T-helper 17 cell (primary cell): ENCODE data around the gene PIMREG. TPM values are rescaled to one million over a fixed set of nuclear protein-coding genes. Genes with fewer than 3 reads are reported as not detected.

ENCODE experiments used
- ATAC-seq: fragments of 150-1000 bp; cut with Tn5 transposase; 2 replicates; pipeline ENCODE4 v1.10.0; 2021; ENCODE audit warnings: mild to moderate bottlenecking, moderate library complexity
- DNase-seq, 3 donors: peaks; one replicate each; pipeline versions ENCODE4 v3.0.0 to v3.0.0-alpha.2; 2020 to 2021
- H3K9me3 ChIP-seq: one replicate; pipeline ENCODE4 v1.7.0; 2013; ENCODE audit warnings: low read length, mild to moderate bottlenecking; ENCODE audit not compliant: control insufficient read depth, poor library complexity, severe bottlenecking
- H3K27ac Mint-ChIP-seq: one replicate; pipeline ENCODE4 v1.8.0; 2022; ENCODE audit warnings: mild to moderate bottlenecking, moderate library complexity, mixed read lengths
- H3K27me3 Mint-ChIP-seq: one replicate; pipeline ENCODE4 v1.8.0; 2022; ENCODE audit warnings: mixed read lengths
- H3K36me3 Mint-ChIP-seq: one replicate; pipeline ENCODE4 v1.8.0; 2022; ENCODE audit warnings: low read depth, mixed read lengths
- H3K4me1 Mint-ChIP-seq: one replicate; pipeline ENCODE4 v1.8.0; 2022; ENCODE audit warnings: mild to moderate bottlenecking, mixed read lengths
- H3K4me3 Mint-ChIP-seq: one replicate; pipeline ENCODE4 v1.8.0; 2022; ENCODE audit warnings: mild to moderate bottlenecking, moderate library complexity, mixed read lengths
- total RNA-seq, 4 donors: library from RNA in 2 of 4; stranded (reverse) in 2 of 4; gene quantifications; one replicate each; pipeline ENCODE4 v1.2.3 and lab custom pipeline; 2022 to 2026

The PIMREG gene
- total RNA-seq, 2 donors from 2014 or later = not detected

DNA sequence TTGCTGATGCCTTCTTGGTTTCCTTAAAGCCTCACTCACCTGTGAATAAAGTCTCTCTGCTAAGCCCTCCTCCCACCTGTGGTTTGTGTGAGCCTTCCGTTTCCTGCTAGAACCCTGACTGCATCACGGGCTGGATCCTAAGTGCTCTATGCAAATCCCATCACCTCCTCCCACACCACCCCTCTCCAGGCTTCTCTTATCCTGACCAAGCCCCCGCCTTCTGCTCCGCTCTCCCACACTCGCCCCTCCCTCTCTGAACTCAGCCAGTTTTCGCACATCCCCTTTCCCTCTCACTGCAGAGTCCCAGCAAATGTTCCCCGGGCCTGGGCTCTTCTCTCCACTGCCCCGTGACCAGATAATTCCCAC lies 51.8 kb downstream of the PIMREG start:
- ATAC-seq (no peak), DNase-seq (no peak)
- Mint-ChIP-seq H3K4me3 (peak overlapping the region; percentile 83), H3K27me3 (peaks cover 10% of the 10 kb centered on the region), H3K27ac (no peak overlapping the region), H3K4me1 (peaks cover 15% of the 10 kb centered on the region), H3K36me3 (no peaks in the 10 kb centered on the region)
- H3K9me3 ChIP-seq = no peaks in the 10 kb centered on the region

DNA sequence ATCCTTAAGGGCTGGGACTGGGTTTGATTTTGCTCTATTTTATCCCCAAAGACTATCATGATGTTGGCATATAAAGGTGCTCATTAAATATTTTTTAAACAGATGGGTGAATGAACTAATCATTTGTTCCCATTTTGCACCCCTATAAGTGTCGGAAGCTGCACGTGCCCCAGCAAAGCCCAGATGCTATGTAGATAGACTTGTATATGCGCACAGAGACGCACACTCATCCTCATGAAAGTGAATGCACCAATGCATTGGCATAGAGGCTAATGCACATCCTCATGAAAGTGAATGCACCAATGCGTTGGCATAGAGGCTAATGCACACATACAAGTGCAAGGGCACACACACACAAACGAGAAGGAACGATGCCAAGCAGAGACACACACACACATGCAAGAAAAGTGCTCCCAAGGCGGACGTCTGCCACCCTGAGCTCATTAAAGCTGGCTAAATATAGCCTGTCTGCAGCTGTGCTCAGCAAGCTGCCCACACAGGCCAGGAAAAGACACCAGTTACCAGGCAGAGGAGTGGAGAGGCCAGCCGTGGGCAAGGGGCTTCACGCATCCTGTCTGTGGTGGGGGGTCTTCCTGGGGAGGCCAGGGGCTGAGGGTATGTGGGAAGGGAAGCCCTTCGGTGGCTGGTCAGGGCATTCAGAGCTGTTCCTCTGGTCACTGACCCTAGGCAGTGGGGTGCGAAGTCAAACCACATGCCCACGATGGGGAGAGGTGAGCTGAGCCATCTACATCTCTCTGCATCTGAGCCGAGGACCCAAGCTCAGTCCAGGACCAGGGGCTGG lies 52.6 kb downstream of the PIMREG start:
- no peaks in the 10 kb centered on the region for H3K9me3 ChIP-seq
- DNase-seq (no peak), ATAC-seq (no peak)
- H3K27ac Mint-ChIP-seq = peak overlapping the region; percentile 32
- peaks cover 10% of the 10 kb centered on the region for H3K27me3 Mint-ChIP-seq
- H3K4me3 Mint-ChIP-seq = peak overlapping the region; percentile 83
- peaks cover 15% of the 10 kb centered on the region for H3K4me1 Mint-ChIP-seq
- H3K36me3 Mint-ChIP-seq = no peaks in the 10 kb centered on the region

DNA sequence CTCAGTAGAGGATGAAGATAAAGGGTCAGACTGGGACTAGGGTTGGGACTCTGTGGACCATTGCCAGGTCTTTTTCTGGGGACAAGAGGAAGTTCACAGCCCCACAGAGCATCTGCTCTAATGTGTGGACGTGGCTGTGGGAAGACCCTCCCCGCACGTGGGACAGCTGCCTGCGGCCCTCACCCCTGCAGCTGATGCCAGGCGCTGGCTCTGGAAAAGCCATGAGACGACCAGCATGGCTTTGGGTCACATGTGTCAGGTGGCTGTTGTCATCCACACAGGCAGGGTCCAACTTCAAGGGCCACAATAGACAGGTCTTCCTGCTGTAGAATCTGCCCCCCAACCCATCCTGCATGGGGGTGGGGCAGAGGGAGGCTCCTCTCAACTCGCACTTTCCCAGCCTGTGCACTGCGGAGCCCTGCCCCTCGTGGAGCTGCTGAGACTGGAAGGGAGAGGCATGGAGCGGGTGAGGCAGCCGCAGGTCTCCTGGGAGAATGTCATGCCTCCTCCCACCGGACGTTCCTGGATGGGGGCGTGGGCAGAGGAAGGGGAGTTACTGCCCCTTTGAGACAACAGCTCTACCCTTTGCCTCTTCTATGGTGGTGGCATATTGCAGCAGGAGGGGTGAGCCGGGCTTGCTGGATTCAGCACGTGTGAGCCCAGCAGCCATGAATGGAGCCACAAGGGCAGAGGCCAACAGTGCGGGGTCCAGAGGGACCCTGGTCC lies 53.4 kb downstream of the PIMREG start:
- peaks cover 10% of the 10 kb centered on the region for H3K27me3 Mint-ChIP-seq
- ATAC-seq (no peak), DNase-seq (no peak)
- no peaks in the 10 kb centered on the region for H3K9me3 ChIP-seq
- H3K4me1 Mint-ChIP-seq = peaks cover 15% of the 10 kb centered on the region
- H3K36me3 Mint-ChIP-seq = no peaks in the 10 kb centered on the region
- no peak overlapping the region for H3K27ac Mint-ChIP-seq
- H3K4me3 Mint-ChIP-seq = no peak overlapping the region

DNA sequence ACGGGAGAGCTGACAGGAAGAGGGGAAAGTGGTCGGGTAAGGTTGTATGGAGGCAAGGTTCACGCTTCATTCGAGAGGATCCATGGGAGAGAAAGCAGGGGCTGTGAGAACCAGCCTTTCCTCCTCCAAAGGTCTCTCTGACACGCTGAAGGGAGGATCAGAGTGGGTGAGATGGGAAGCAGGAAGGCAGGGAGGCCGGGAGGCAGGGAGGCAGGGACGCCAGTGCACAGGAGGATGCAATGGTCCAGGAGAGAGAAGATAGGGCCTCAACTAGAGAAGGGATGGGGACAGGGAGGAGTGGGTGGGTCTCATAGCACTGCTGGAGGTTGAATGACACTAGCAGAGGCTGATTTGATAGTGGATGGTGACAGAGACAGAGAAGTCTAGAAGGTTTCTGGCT lies 54.1 kb downstream of the PIMREG start:
- DNase-seq = no peak
- ATAC-seq = no peak
- peaks cover 10% of the 10 kb centered on the region for H3K27me3 Mint-ChIP-seq
- peaks cover 15% of the 10 kb centered on the region for H3K4me1 Mint-ChIP-seq
- no peak overlapping the region for H3K4me3 Mint-ChIP-seq
- H3K9me3 ChIP-seq = no peaks in the 10 kb centered on the region
- no peaks in the 10 kb centered on the region for H3K36me3 Mint-ChIP-seq
- no peak overlapping the region for H3K27ac Mint-ChIP-seq

DNA sequence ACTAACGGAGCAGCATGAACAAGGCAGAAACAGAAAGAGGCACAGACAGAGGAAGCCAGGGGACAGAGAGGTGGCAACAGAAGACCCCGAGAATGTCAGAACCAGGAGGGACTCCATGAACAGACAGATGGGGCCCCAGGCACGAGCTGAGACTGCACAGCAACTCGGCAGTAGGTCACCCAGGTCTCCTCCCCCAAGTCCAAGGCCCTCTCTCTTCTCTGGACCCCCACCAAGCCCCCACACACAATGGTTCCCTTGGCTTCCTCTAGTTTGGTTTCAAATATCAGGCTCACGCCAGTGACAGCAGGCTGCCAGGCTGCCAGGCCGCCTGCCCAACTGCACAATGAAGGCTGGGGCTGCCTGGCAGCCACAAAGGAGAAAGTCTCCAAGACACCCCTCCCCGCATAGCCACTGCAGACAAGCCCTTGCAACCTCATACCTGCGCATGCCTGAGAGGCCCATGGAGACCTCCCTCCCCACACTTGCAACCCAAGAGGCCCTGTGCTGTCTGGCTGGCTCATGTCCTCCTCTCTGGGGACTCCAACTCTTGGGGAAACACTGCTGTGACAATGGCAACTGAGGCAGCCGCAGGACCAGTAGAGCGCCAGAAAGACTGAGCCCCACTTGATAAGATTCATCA lies 54.8 kb downstream of the PIMREG start:
- ATAC-seq = no peak
- Mint-ChIP-seq H3K27ac (no peak overlapping the region), H3K4me1 (peaks cover 15% of the 10 kb centered on the region), H3K27me3 (peaks cover 10% of the 10 kb centered on the region), H3K36me3 (no peaks in the 10 kb centered on the region), H3K4me3 (no peak overlapping the region)
- no peaks in the 10 kb centered on the region for H3K9me3 ChIP-seq
- DNase-seq = no peak

Other genes starting within 250 kb of the PIMREG start
- not detected for gene AIPL1, start 9.3 kb upstream of the PIMREG start, total RNA-seq
- under 1 TPM; 0.31 to 0.52 TPM for gene PITPNM3, start 112.1 kb downstream of the PIMREG start, total RNA-seq
- 10 to 100 TPM; 10.8 to 12.1 TPM for gene KIAA0753, start 196.3 kb downstream of the PIMREG start, total RNA-seq
- 10 to 100 TPM; 10.8 to 16.9 TPM for gene TXNDC17, start 196.6 kb downstream of the PIMREG start, total RNA-seq
- 10 to 100 TPM; 32.9 to 36.6 TPM for gene MED31, start 207.2 kb downstream of the PIMREG start, total RNA-seq
- gene C17orf100, start 207.3 kb downstream of the PIMREG start, total RNA-seq = 1 to 10 TPM; 1.3 to 2.5 TPM